ENCODE data around the gene PDSS2.

Gene PDSS2

GRCh38 chr6:107386340-107386739 is 73.0 kb downstream of the PDSS2 start:
- H3K9me3 ChIP-seq (ENCODE audit: insufficient read depth, low read depth, low read length): no peaks in the 10 kb centered on the region
- H3K4me3 ChIP-seq (ENCODE audit: low read length, poor library complexity, severe bottlenecking): no peak overlapping the region
- H3K4me1 ChIP-seq (ENCODE audit: insufficient read depth, low read length, poor library complexity, severe bottlenecking): no peaks in the 10 kb centered on the region
- no peaks in the 10 kb centered on the region for H3F3A ChIP-seq (ENCODE audit: low read depth)
- H3K4me2 ChIP-seq (ENCODE audit: low read depth, low read length, poor library complexity, severe bottlenecking): no peak overlapping the region
- H2AFZ ChIP-seq (ENCODE audit: low read length): no peak overlapping the region
- peaks cover 14% of the 10 kb centered on the region; the same call in 1 of the 2 replicates for H3K79me2 ChIP-seq (ENCODE audit: insufficient read depth, low read length)
- no peak overlapping the region for H3K9ac ChIP-seq (ENCODE audit: low read depth, low read length, poor library complexity, severe bottlenecking)
- H3K36me3 ChIP-seq (ENCODE audit: insufficient read depth, low read length): no peaks in the 10 kb centered on the region
- H3K27me3 ChIP-seq (ENCODE audit: insufficient read depth, low read length, poor library complexity, severe bottlenecking): no peaks in the 10 kb centered on the region
- no peaks in the 10 kb centered on the region for H3K9me2 ChIP-seq (replicated peaks; ENCODE audit: low read depth, low read length)
- H4K20me1 ChIP-seq (ENCODE audit: insufficient read depth, low read length, poor library complexity, severe bottlenecking): no peaks in the 10 kb centered on the region
- no peak for TF ChIP-seq EZH2phosphoT487 (IDR thresholded peaks at IDR 0.05; ENCODE audit: borderline replicate concordance)
- TF ChIP-seq, protein P1, sequence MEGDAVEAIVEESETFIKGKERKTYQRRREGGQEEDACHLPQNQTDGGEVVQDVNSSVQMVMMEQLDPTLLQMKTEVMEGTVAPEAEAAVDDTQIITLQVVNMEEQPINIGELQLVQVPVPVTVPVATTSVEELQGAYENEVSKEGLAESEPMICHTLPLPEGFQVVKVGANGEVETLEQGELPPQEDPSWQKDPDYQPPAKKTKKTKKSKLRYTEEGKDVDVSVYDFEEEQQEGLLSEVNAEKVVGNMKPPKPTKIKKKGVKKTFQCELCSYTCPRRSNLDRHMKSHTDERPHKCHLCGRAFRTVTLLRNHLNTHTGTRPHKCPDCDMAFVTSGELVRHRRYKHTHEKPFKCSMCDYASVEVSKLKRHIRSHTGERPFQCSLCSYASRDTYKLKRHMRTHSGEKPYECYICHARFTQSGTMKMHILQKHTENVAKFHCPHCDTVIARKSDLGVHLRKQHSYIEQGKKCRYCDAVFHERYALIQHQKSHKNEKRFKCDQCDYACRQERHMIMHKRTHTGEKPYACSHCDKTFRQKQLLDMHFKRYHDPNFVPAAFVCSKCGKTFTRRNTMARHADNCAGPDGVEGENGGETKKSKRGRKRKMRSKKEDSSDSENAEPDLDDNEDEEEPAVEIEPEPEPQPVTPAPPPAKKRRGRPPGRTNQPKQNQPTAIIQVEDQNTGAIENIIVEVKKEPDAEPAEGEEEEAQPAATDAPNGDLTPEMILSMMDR (conservative IDR thresholded peaks at IDR 0.05; ENCODE audit: low read length): no peak

GRCh38 chr6:107383705-107384104 is 75.7 kb downstream of the PDSS2 start:
- H3K4me3 ChIP-seq (ENCODE audit: low read length, poor library complexity, severe bottlenecking): no peak overlapping the region
- H3K79me2 ChIP-seq (ENCODE audit: insufficient read depth, low read length): peaks cover 14% of the 10 kb centered on the region; the same call in 1 of the 2 replicates
- H3K27me3 ChIP-seq (ENCODE audit: insufficient read depth, low read length, poor library complexity, severe bottlenecking): no peaks in the 10 kb centered on the region
- no peaks in the 10 kb centered on the region for H4K20me1 ChIP-seq (ENCODE audit: insufficient read depth, low read length, poor library complexity, severe bottlenecking)
- H3K36me3 ChIP-seq (ENCODE audit: insufficient read depth, low read length): no peaks in the 10 kb centered on the region
- TF ChIP-seq, protein P1 (conservative IDR thresholded peaks at IDR 0.05; ENCODE audit: low read length): no peak
- TF ChIP-seq EZH2phosphoT487 (IDR thresholded peaks at IDR 0.05; ENCODE audit: borderline replicate concordance): no peak
- H3F3A ChIP-seq (ENCODE audit: low read depth): no peaks in the 10 kb centered on the region
- no peaks in the 10 kb centered on the region for H3K4me1 ChIP-seq (ENCODE audit: insufficient read depth, low read length, poor library complexity, severe bottlenecking)
- H2AFZ ChIP-seq (ENCODE audit: low read length): no peak overlapping the region
- H3K4me2 ChIP-seq (ENCODE audit: low read depth, low read length, poor library complexity, severe bottlenecking): no peak overlapping the region
- H3K9me3 ChIP-seq (ENCODE audit: insufficient read depth, low read depth, low read length): peaks cover 3% of the 10 kb centered on the region; the same call in 1 of the 2 replicates
- H3K9me2 ChIP-seq (replicated peaks; ENCODE audit: low read depth, low read length): no peaks in the 10 kb centered on the region
- no peak overlapping the region for H3K9ac ChIP-seq (ENCODE audit: low read depth, low read length, poor library complexity, severe bottlenecking)

DNA sequence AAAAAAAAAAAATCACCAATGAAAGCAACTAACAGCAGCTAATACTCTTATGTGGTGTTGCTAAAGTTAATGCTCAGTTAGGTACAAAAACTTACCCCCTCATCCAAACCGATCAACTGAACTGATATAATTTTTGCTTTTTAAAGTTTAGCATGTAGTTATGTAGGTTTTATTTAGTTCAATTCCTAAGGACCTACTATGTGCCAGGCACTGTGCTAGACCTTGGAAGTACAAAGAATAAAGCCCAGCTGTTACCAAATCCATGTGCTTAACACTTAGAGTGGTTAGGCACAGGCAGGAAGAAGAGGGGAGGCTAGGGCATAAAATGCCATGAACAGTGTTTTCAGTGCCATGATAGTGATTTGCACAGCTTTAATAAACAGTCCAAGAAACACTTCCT is 85.1 kb downstream of the PDSS2 start:
- Histone ChIP-seq H3K4me1 (ENCODE audit: insufficient read depth, low read length, poor library complexity, severe bottlenecking) (no peaks in the 10 kb centered on the region), H4K20me1 (ENCODE audit: insufficient read depth, low read length, poor library complexity, severe bottlenecking) (no peaks in the 10 kb centered on the region), H2AFZ (ENCODE audit: low read length) (no peak overlapping the region), H3K79me2 (ENCODE audit: insufficient read depth, low read length) (0 out of 2 replicates have a peak, but pooled peaks cover 5% of the 10 kb centered on the region), H3K9me3 (ENCODE audit: insufficient read depth, low read depth, low read length) (no peaks in the 10 kb centered on the region), H3K9ac (ENCODE audit: low read depth, low read length, poor library complexity, severe bottlenecking) (no peak overlapping the region), H3F3A (ENCODE audit: low read depth) (no peaks in the 10 kb centered on the region), H3K27me3 (ENCODE audit: insufficient read depth, low read length, poor library complexity, severe bottlenecking) (no peaks in the 10 kb centered on the region), H3K36me3 (ENCODE audit: insufficient read depth, low read length) (no peaks in the 10 kb centered on the region), H3K9me2 (replicated peaks; ENCODE audit: low read depth, low read length) (no peaks in the 10 kb centered on the region), H3K4me2 (ENCODE audit: low read depth, low read length, poor library complexity, severe bottlenecking) (no peak overlapping the region), H3K4me3 (ENCODE audit: low read length, poor library complexity, severe bottlenecking) (no peak overlapping the region)
- TF ChIP-seq, protein P1 (conservative IDR thresholded peaks at IDR 0.05; ENCODE audit: low read length): no peak
- TF ChIP-seq EZH2phosphoT487 (IDR thresholded peaks at IDR 0.05; ENCODE audit: borderline replicate concordance): no peak
